BLaER1 (cell line): ENCODE data around the gene PPM1G.

Experiments
- H3K27ac ChIP-seq: shearing (Covaris generic); formaldehyde crosslinking; 2 replicates; pipeline ENCODE4 v1.8.1; 2022
- H3K27me3 ChIP-seq: shearing (Covaris generic); formaldehyde crosslinking; 2 replicates; pipeline ENCODE4 v1.8.1; 2022
- H3K36me3 ChIP-seq: shearing (Covaris generic); formaldehyde crosslinking; 2 replicates; pipeline ENCODE4 v1.8.1; 2022
- H3K4me1 ChIP-seq: shearing (Covaris generic); formaldehyde crosslinking; 2 replicates; pipeline ENCODE4 v1.8.1; 2022
- H3K4me2 ChIP-seq: shearing (Covaris generic); formaldehyde crosslinking; 2 replicates; pipeline ENCODE4 v1.8.1; 2022
- H3K4me3 ChIP-seq: shearing (Covaris generic); formaldehyde crosslinking; 2 replicates; pipeline ENCODE4 v1.8.1; 2022
- H3K9ac ChIP-seq: shearing (Covaris generic); formaldehyde crosslinking; 2 replicates; pipeline ENCODE4 v1.8.1; 2022
- H3K9me3 ChIP-seq: shearing (Covaris generic); formaldehyde crosslinking; 2 replicates; pipeline ENCODE4 v1.8.1; 2022
- H4K20me1 ChIP-seq: shearing (Covaris generic); formaldehyde crosslinking; 2 replicates; pipeline ENCODE4 v1.8.1; 2022
- Cebpa-rat ChIP-seq: shearing (Covaris generic); IDR thresholded peaks from 2 replicates; pipeline ENCODE4 v1.8.1; 2022

Gene PPM1G

DNA sequence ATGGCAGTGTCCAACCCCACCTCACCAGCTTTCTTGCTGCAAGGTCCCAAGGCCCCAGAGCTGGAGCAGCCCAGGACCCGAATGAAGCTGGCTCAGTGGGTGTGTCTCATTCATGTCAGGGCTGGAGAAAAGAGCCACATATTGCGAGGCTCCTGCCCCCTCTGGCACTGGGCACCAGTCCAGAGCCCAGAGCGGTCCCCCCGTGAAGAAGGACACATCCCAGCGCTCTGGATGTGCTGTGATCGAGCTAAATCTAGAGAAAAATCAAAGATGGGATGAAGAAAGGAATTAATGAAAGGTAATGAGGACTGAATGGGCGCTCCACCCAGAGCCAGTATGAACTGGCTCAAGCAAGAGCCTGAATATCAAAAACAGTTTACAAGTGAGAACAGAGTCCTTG lies 73.2 kb downstream of the PPM1G start:
- Histone ChIP-seq H3K4me1 (no peaks in the 10 kb centered on the region), H3K27ac (no peak overlapping the region), H3K9ac (no peak overlapping the region), H3K27me3 (no peaks in the 10 kb centered on the region), H4K20me1 (no peaks in the 10 kb centered on the region), H3K4me3 (no peak overlapping the region), H3K4me2 (no peak overlapping the region), H3K9me3 (no peaks in the 10 kb centered on the region), H3K36me3 (peaks cover 100% of the 10 kb centered on the region)
- no peak for TF ChIP-seq Cebpa-rat

DNA sequence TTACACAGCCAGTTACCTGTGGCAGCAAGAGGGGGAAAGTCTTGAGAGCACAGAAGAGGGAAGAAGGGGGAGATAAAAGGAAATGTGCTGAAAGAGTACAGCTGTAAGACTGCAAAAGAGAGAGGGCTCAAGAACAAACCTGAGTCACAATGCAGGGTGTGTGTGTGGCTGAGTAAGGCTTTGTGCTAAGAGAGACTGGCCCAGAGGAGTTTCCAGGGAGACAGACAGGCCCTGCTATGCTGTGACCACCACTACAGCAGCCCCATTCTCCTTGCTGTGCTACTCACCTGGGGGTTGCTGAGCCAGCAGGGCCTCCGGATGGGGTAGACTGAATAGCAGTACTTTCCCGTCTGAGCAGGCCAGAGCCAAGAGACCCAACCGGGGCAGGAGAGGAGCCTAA lies 74.1 kb downstream of the PPM1G start:
- H3K27me3 ChIP-seq: no peaks in the 10 kb centered on the region
- peaks cover 100% of the 10 kb centered on the region for H3K36me3 ChIP-seq
- no peak overlapping the region for H3K4me2 ChIP-seq
- H3K9me3 ChIP-seq: no peaks in the 10 kb centered on the region
- no peak overlapping the region for H3K9ac ChIP-seq
- H4K20me1 ChIP-seq: no peaks in the 10 kb centered on the region
- H3K4me1 ChIP-seq: no peaks in the 10 kb centered on the region
- no peak overlapping the region for H3K27ac ChIP-seq
- no peak overlapping the region for H3K4me3 ChIP-seq
- TF ChIP-seq Cebpa-rat: no peak
